GM20431 (cell line): ENCODE results near the gene AFF2.

Experiments
- in situ Hi-C: fragments of 300-500 bp; cut with MseI, MboI; formaldehyde crosslinking; loops from one replicate; pipeline ENCODE4 v1.15.0; 2020; ENCODE audit warnings: low sequenced_read_pairs; ENCODE audit not compliant: unreplicated experiment

AFF2 gene

DNA sequence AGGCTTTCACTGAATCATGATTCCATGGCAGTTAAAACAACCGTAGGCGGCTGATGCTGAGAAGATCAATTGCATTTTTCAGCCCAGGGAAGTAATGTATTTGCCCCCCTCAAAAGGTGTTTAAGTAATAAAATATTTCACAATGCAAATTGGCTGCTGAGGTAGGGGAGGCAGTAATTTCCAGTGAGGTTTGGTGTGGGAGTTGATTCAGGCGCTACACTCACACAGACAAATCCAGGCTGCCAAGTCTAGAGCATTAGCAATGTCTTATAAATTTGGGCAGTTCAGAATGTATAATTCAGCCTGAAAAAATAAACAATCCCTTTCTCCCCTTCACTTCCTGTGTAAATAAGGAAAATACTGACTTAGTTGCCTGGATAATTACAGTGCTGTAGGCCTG is 543.0 kb downstream of the AFF2 start:
- in situ Hi-C loops = no loop called here

DNA sequence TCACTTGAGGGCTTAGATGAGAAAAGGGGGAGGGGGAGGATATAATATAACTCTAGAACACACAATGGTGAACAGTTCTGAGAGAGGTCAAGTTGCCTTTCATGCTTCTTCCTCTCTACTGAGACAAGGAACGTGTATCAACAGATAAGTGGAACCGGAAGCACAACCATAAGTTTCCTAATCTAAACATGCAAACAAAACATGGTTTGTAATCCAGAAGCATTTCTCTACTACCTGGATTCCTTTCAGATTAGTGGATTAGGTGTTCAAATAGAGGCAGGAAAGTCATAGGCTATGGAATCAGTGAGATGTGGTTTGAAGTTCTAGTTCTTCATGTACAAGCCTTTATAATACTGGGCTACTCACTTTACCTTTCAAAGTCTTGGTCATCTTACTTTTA is 544.1 kb downstream of the AFF2 start:
- in situ Hi-C loops = no loop called here

DNA sequence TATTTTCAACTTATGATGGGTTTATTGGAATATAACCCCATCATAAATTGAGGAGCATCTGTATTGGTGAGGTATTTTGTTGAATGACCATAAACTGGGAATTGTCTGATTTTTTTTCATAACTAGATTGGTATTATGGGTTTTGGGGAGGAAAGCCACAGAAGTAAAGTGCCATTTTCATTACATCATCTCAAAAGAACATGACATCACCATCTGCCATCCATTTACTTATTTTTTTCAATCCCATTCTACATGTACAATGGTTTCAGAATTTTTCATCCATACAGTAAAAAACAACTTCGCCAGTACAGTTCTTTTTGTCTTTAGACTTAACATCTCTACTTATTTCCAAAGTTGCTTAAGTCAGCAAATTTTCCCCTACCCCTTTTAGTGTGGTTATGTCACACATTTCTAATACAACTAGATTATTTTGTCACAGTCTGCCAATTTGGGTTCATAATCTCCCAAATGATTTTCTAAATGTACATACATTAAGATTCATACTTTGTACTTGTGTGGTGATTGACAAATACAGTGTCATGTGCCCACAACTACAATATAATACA is 545.3 kb downstream of the AFF2 start:
- in situ Hi-C loops = no loop called here
